Measurements from ENCODE around the gene LIMA1.
A peak's percentile ranks its signal among the peaks of the same experiment; 100 is the strongest.

LIMA1 gene

DNA sequence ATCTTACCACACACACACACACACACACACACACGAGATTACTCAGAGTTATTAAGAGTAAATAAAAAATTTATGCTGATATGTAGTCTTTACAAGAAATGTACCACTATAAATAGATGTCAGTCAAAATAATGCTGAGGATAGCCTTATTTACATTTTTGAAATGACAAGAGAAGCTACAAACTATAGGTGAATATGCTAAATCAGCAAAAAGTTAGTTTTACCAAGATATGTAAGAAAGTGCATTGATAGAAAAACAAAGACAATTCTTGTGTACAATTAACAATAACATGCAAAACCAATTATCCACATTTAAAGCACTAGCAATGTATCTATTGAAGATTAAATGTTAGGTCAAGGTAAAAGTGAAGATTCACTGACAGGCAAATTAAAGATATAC is 69.3 kb downstream of the LIMA1 start:
- DNase-seq = no peak

DNA sequence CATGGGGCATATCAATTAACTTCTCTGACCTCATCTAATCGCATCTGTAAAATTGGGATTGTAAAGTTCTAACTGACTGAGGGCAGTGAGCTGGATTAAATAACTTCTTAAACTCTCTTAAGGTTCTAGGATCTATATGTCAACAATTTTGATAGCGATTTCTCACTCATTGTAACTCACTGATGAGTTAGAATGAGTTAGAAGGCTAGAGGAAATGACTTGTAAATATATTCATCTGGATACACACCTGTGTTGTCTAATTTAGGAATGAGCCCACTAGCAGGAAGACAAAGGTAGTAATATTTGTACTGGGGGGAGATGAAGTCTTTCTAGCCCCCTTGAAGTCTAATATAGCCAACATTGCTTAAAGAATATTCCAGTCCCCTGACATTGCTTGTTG is 69.9 kb downstream of the LIMA1 start:
- no peak for DNase-seq

DNA sequence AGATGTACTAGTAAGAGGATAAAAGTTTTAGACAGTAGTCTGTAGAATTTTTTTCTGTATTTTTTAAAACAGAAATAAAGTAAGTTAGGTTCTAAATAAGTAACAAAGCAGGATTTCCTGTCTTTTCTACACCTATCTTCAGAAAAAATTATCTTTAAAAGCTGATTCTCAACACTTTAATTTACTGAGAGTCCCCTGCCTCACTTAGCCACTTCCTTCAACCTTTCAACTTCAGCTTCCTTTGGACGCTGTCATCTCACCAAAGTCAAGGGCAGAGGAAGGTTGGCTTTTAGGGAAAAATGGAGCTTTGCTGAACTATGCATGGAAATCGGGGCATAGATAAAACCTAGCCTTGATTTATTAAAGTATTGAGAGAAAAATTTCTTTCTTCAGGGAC is 71.3 kb downstream of the LIMA1 start:
- no peak for DNase-seq

DNA sequence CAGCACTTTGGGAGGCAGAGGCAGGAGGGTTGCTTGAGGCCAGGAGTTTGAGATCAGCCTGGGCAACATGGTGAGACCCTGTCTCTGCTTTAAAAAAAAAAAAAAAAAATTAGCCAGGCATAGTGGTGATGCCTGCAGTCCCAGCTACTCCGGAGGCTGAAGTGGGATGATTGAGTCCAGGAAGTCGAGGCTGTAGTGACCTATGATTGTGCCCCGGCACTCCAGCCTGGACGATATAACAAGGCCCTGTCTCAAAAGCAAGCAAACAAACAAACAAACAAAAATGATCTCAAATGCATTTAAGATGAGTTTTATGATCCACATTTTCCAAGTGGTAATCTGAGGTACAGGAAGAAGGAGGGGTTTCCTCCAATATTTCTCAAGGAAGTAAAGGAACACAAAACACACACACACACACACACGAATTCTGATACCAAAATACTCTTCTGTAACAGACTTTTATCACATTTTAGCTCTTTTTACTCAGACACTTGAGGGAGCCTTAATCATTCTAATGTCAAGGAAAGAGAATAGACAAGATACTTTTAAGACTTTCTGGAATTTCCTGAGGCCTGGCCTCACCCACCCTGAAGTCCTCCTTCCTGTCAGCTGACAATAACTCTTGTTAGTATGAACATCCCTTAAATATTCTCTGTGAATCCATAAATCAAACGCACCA is 71.8 kb downstream of the LIMA1 start:
- no peak for DNase-seq

DNA sequence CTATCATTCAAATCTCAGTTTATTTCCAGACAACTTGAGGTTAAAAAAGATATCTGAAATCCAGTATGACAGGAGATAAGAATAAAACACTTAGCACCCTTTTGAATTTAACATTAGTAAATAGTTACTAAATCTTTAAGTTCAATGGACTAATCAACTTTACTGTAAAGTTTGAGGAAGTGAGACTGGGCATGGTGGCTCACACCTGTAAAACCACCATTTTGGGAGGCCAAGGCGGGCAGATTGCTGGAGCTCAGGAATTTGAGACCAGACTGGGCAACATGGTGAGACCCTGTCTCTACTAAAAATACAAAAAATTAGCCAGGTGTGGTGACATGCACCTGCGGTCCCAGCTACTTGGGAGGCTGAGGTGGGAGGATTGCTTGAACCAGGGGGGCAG is 75.9 kb downstream of the LIMA1 start:
- no peak for DNase-seq

DNA sequence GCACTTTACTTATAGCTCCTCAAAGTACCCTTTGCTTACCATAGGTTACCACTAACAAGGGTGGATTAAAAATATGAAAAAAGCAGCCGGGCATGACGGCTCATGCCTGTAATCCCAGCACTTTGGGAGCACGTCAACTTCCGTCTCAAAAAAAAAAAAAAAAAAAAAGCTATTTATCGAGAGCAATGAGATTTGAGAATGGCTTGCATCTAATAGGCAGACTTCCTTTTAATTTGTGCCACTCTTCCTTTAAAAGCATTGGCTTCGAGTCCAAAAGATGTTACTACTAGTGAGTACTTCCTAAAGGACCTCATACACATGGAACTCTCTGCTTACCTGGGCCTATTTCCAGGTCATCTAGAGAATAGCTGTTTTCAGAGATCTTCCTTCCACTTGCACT is 77.7 kb downstream of the LIMA1 start:
- no peak for DNase-seq

DNA sequence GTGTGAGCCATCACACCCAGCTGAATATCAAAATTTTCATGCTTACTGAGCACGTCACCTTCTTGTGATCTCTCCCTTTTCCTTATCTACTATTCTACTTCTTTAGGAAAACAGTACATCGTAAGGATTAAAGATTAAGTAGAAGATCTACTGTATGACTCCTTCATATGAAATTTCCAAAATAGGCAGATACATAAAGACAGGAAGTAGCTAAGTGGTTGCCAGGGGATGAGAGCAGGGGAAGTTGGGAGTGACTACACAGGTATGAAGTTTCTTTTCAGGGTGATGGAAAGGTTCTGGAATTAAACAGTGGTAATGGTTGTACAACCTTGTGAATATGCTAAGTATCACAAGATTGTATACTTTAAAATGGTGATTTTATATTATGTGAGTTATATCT is 79.6 kb downstream of the LIMA1 start:
- DNase-seq = no peak

DNA sequence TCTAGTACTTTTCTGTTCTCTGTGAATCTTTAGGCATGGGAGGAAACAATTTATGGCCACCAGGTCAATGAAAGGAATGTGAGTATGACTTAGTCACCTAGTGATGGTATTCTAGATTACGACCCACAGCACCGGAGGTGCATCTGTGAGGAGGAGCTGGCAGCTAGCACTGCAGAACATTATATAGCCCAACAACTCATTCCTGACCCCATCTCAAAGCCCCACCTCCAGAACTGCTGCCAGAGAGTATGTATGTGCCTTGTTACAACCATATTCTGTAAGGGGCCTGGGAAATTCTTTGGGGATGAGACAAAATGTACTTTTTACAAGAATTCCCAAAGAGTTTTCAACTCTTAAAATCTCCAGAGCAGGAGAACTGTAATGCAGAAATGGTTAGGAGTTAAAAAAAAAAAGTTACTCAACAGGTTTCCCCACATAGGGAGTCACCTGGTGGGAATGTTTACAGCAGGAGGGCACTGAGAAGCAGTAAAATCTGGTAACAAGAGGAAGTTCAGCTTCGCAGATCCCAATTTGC is 81.3 kb downstream of the LIMA1 start:
- peak; percentile 7 for DNase-seq

DNA sequence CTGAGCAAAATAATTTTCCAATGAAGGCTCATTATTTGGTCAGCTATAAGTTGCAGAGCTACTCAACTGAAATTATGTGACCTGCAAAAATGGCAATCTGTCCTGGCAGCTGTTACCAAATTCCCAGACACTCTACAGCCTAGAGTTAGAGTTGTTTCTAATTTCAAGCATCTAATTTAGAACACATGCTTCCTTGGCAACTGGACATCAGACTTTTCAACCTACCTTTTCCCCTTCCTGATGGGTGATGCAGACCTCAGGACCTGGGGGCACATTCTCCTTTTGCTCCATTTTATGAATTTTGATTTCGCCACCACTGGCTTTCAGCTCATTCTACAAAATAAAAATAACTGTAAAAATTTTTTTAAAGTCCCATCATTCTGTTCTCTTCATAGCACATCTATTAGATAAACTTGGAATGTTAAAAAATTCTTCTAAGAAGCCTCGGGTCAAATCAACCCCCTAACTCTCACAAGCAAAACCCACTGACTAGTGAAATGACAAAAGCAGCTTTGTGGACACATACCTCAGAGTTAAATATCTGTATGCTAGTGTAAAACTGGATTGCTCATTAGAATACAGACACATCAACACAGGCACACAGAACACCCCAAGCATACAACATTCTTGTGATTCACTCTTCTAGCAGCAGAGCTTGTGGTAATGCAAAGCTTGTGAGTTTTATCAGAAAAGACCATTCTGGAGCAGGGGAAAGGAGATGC is 82.6 kb downstream of the LIMA1 start:
- no peak for DNase-seq

DNA sequence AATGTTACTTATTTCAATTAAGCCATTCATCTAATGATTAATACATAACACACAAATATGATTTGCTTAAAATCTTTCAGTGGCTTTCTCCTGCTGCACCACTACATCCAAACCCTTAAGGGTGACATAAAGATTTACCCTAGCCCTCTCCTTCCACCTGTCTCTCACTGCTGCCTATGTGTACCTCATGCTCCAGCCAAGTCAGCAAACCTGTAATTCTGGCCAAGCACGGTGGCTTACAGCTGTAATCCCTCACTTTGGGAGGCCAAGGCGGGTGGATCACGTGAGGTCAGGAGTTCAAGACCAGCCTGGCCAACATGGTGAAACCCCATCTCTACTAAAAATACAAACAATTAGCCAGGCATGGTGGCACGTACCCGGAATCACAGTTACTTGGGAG is 84.5 kb downstream of the LIMA1 start:
- DNase-seq = no peak

DNA sequence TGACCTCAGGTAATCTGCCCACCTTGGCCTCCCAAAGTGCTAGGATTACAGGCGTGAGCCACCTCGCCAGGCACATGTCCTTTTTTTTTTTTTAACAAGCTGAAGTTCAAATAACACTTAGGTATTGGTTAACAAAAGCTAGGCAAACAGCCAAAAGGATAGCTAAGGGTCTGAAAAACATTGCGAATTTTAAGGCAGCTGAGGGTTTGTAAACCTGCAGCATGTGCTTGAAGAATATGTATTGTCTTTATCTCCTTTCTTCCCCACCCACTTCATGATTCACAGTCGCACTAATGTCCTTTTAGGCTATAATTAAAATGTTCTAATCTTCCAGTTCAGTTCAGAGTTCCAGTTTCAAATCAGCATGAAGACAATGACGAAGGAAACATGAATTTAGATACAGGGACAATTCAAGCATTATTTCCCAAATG is 86.0 kb downstream of the LIMA1 start:
- DNase-seq = no peak

DNA sequence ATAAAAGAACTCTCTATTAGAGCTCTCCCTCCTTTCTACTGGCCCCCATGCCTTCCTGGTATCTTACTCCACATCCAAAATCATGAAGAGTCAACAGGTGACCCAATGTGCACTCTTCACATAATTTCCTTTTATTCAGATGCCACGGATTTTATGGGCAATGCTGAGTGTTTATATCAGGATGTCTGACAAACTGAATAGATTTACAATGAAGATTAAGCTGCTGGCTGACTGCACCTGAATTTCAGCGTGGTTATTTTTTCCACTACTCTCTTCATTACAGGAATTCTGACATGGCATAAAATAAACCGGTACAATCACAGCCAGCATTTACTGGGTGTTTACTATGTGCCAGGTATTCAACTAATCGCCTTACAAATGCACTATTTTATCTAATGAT is 86.8 kb downstream of the LIMA1 start:
- no peak for DNase-seq

DNA sequence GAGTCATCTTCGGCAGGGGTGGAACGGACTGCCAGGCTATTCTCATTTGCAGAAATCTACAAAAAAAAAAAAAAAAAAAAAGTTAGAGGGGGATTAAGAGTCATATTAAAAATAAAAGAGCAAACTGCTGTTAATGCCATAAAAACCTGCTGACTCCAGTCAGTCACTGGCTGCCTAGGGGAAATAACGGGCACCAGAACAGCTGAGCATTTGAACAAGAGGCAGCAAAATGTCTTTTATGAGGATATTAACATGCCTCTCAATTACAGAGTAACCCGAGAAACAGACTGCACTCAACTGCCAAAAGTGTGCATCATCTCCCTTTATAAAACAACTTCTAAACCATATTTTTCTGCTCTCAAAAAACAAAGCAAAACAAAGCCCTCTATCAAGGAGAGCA is 87.5 kb downstream of the LIMA1 start:
- DNase-seq = no peak

DNA sequence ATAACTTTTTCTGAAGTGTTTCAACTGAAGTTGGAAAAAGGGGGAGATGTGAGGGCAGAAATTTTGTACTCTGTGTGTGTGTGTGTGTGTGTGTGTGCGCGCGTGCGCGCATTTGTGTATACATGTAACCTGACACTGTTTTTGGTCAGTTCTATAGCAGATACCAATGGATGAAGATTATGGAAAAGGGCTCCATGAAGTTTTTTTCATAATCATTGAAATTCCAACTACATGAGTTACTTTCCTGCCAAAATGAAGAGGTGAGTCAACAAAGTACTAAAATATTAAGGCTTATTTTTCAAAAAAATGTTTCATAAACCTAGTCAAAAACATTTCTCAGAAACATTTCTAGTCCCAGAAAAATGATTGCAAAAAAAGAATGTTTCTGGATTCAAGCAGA is 90.4 kb downstream of the LIMA1 start:
- DNase-seq = no peak

DNA sequence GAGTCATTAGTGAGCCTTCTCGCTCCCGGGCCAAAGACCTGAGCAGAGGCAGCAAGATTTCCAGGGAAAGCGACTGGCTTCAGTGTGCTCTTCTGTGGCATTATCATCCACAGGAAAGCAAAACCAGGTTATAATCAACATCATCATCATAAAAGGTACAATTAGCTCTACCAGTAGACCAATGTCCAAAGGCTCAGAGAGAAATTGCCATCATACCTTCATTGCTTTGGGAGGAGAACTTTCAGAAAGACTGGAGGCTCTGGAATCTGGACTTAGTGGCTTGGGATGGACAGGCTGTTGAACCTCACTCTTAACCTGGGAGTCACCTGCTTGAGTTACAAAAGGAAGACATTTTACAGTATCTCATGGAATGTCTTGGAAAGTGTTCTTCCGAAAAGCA is 91.1 kb downstream of the LIMA1 start:
- DNase-seq = no peak

DNA sequence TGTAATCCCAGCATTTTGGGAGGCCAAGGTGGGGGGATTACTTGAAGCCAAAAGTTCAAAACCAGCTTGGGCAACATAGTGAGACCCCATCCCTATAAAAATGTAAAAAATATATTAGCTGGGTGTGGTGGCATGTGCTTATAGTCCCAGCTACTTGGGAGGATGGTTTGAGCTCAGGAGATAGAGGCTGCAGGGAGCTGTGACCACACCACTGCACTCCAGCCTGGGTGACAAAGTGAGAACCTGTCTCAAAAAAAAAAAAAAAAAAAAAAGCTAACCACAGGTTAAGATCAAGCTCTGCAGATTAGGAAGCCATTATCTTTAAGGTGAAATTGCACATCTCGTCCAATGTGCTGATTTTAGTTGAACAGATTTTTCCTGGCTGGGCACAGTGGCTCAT is 92.5 kb downstream of the LIMA1 start:
- no peak for DNase-seq

DNA sequence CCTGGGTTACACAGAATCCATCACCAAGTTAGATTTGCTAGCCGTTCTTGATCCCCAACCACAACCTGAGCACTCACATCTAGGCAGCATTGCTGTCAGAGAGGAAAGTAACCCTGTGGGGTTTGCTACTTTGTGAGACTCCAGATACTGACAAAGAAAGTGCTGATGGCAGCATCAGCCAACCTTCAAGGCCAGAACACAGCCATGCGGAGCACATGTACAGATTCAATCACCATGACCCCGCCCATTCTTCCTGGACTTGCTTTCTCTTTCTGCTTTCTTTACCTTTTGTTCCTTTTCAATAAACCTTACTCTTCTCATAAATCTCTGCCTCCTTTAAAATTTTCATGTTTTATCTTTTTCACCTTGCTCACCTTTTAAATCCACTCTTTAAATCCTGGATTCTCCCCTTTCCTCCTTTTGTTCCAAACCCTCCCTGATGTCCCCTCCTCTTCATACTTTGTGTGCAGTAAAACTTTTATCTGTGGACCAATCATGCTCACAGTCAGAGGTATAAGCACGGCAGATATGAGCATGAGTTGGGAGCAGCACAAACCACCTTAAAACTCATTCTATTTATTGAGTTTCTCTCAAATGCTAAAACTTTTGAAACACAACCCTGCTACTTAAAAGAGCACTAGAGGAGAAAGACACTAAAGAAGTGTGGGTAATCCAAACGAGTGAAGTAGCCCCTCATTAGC is 94.3 kb downstream of the LIMA1 start:
- no peak for DNase-seq

DNA sequence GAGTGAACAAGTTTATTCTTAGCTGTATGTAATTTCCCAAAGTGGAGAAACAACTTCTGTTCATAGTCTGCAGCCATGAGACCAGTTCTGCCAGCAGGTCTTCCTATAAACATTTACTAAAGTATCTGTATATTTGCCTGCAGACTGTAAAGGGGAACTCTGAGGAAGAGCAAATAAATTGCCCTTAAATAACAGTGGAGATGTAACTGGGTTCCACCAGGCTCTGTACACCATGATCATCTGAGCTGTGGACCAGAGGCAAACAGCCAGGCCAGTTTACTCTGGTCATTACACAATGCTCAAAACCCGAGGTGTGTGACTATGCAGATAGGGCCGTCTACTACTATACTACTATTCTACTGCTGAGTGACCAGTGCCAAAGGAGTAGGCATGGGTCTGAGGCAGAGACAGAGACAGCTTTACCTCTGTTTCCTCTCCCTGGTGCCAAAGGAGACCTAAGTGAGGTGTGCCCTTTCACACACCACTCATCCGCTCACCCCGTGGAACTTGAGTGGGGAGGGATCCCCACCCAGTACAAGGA is 95.0 kb downstream of the LIMA1 start:
- DNase-seq = no peak

DNA sequence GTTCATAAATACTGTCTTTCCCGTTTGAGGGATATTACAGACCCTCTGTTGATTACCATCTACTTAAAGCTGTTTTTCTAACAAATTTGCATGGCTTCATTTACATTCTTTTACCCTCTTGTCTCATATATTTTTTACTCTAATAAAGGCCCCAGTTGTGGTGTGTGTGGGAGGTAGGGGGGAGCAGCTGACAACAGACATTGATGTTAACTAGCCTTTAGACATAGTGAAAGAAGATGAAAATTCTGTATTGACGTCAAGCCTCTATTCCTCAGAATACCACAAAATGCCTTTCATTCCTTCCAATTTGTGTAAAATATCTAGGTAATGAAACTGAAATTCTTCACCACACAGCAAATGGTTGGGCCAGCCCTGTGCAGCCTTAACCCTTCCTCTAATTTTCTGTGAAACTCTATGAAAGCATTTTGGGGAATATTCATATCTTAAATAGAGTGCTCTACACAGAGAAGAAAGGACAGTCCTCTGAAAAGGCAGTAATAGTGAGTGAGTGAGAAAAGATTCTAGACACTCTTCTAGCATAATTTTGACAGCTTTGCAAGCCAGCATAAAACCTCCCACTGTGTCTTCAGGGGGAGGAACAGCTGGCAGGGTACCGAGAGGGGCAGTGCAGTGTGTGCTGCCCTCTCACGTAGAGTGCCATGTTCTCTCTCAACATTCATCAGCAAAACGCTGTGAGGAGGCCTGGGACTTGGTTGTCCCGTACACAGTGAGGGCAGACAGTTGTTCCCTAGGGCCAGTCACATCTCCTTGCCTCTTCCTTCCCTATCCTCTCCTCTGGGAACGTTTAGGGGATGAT is 96.0 kb downstream of the LIMA1 start:
- DNase-seq = no peak

DNA sequence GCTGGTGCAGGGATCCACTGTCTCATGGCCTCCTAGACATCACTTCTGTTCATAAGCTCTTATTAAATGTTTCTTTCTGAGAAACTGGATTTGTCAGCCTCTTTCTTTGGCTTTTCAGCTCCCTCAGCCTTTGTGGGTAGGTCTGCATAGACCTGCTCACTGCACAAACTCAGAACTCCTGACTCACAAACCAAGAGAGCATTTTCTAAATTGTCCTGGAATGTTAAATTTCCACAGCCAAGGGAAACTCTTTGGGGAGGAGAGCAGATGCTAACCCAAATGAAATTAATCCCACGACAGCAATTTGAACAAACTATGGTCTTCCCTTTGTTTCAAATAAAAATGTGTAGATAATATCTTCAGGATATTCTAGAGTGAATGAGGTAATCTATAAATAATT is 96.6 kb downstream of the LIMA1 start:
- no peak for DNase-seq

DNA sequence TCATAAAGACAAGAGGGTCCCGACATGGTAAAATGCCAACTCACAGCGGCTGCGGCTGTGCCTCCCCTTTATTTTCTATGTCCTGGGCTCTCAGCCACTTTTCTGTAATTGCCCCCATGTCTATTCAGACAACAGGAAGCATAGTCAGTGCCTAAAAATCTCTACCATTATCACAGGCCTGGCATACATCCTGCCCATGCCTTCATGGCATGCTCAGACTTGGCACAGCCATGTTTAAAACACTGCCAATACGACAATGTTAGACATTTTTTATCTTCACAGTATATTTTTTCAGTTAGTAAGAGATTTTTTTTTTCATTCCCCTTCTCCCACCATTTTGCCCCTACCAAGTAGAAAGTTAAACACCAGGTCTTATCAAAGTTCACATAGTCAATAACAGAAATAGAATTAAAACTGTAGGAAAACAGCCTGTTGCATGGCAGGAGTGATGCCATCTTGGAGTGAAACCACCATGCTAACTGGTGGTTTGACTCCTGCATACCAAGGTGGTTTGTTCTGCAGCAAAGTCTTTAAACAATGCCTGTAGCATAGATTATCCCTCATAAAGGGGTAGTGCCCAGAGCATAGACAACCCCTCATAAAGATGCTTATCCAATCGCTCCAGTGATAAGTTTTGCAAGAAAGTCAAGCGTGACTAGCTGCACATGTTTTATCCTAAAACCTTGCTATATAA is 97.2 kb downstream of the LIMA1 start:
- DNase-seq = no peak

DNA sequence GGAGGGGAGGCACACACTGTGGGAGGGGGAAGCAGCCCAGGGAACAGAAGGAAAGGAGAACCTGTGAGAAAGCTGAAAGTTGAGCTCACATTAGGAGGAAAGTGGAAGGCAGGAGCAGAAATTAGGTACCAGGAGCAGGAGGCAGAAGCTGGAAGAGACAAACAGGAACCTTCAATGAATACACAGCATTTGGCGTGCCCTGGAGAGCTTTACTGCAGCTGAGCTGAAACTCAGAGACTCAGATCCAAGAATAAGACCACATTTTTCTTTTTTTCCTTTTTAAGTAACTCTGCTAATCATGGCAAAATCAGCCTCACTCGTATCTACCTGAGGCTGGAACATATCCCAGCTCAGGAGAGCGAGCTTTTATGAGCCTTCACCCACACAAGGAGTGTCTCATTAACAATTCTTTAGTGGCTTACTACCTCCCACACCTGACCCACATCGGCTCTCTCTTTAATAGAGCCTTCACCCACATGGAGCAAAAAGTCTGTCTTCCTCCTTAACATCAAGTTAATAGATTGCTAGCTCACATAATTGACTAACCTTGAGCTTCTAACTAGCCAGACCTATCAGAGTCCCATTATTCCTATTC is 97.9 kb downstream of the LIMA1 start:
- DNase-seq = no peak

All from NCI-H526 treated with DMSO at 0.1 percent for 48 hours (cell line).